GM12878 (cell line): ENCODE results near the gene REPIN1. TPM values are rescaled to one million over a fixed set of nuclear protein-coding genes. Genes with fewer than 3 reads are reported as not detected.

ENCODE experiments used
- CBFB ChIP-seq: IDR thresholded peaks from 2 replicates; pipeline ENCODE4 v1.6.1; 2016; ENCODE audit warnings: antibody characterized with exemption, low read depth
- CREM ChIP-seq: IDR thresholded peaks from 2 replicates; pipeline ENCODE4 v1.6.1; 2014; ENCODE audit warnings: antibody characterized with exemption, low read depth
- EGR1 ChIP-seq, 2 experiments: IDR thresholded peaks; 1 replicate in 1 of 2; 2 replicates in 1 of 2; pipeline ENCODE4 v1.6.1; 2011 to 2012; ENCODE audit warnings: low read depth in 2 of 2, low read length in 2 of 2, borderline replicate concordance in 1 of 2, mild to moderate bottlenecking in 1 of 2, moderate library complexity in 1 of 2
- EP300 ChIP-seq, 2 experiments: fragments of 150-350 bp in 1 of 2; IDR thresholded peaks; 2 replicates each; pipeline ENCODE4 v1.6.1; 2011 to 2012; ENCODE audit warnings: low read depth in 2 of 2, low read length in 2 of 2, borderline replicate concordance in 1 of 2, improper control_type of control experiment in 1 of 2, inconsistent platforms in 1 of 2; ENCODE audit not compliant: control insufficient read depth in 1 of 2
- IKZF2 ChIP-seq, 2 experiments: fragments of 450-650 bp; IDR thresholded peaks; 2 replicates each; pipeline ENCODE4 v1.6.1; 2017; ENCODE audit warnings: mild to moderate bottlenecking in 2 of 2, moderate library complexity in 2 of 2
- PAX8 ChIP-seq: fragments of 450-650 bp; IDR thresholded peaks from 2 replicates; pipeline ENCODE4 v1.6.1; 2017; ENCODE audit warnings: mild to moderate bottlenecking, moderate library complexity
- POLR2A ChIP-seq: IDR thresholded peaks from 2 replicates; pipeline ENCODE4 v1.6.1; 2011; ENCODE audit warnings: low read depth, mild to moderate bottlenecking, low read length
- POLR2AphosphoS2 ChIP-seq: IDR thresholded peaks from 2 replicates; pipeline ENCODE4 v1.6.1; 2011; ENCODE audit warnings: low read depth, mild to moderate bottlenecking, low read length, improper control_type of control experiment, moderate library complexity
- SIN3A ChIP-seq: IDR thresholded peaks from 2 replicates; pipeline ENCODE4 v1.6.1; 2012; ENCODE audit warnings: low read depth, low read length, improper control_type of control experiment
- SMARCA5 ChIP-seq: fragments of 450-650 bp; IDR thresholded peaks from 2 replicates; pipeline ENCODE4 v1.6.1; 2017; ENCODE audit warnings: mild to moderate bottlenecking
- TBL1XR1 ChIP-seq: IDR thresholded peaks from 2 replicates; pipeline ENCODE4 v1.6.1; 2012; ENCODE audit warnings: low read depth, low read length, improper control_type of control experiment
- ZNF207 ChIP-seq: fragments of 450-650 bp; IDR thresholded peaks from 2 replicates; pipeline ENCODE4 v1.6.1; 2014; ENCODE audit warnings: antibody characterized with exemption, mild to moderate bottlenecking, borderline replicate concordance
- polyA plus RNA-seq, 11 experiments: library from polyadenylated mRNA; depleted of rRNA in 4 of 11; unstranded in 6 of 11; stranded (reverse) in 5 of 11; fragments of >200 nt; fragmentation: Nextera tagmentation in 4 of 11; fragmentation: Illumina TruSeq in 1 of 11; extraction: Ambion mirVana in 4 of 11; extraction: Trizol in 1 of 11; gene quantifications; 1 replicate in 1 of 11; 2 replicates in 10 of 11; pipeline versions ENCODE4 v1.2.1 to v1.2.3, GENCODE V29; 2011 to 2016; ENCODE audit warnings: inconsistent platforms in 2 of 11, missing spikeins in 2 of 11, low read depth in 1 of 11
- total RNA-seq, 4 experiments: library from RNA; depleted of rRNA in 3 of 4; stranded (reverse); fragments of >200 nt in 3 of 4; fragmentation: Illumina TruSeq in 1 of 4; extraction: Trizol in 1 of 4; gene quantifications; 2 replicates each; pipeline versions ENCODE4 v1.2.1 to v1.2.3, GENCODE V29; 2013 to 2021
- TF ChIP-seq, protein P1 (sequence below): IDR thresholded peaks from 2 replicates; pipeline ENCODE4 v1.6.1; 2012; ENCODE audit warnings: improper control_type of control experiment, low read depth, low read length; ENCODE audit not compliant: insufficient replicate concordance
- TF ChIP-seq, protein P2 (sequence below): fragments of 450-650 bp; formaldehyde crosslinking; IDR thresholded peaks from 2 replicates; pipeline ENCODE4 v1.4.0; 2022; ENCODE audit warnings: mild to moderate bottlenecking, moderate library complexity
- TF ChIP-seq, protein P3 (sequence below): fragments of 450-650 bp; IDR thresholded peaks from 2 replicates; pipeline ENCODE4 v1.6.1; 2016; ENCODE audit warnings: mild to moderate bottlenecking
- TF ChIP-seq, protein P4 (sequence below): fragments of 450-650 bp; IDR thresholded peaks from 2 replicates; pipeline ENCODE4 v1.6.1; 2014; ENCODE audit warnings: mild to moderate bottlenecking

The REPIN1 gene
- total and polyA plus RNA-seq, 10 of the 15 experiments (the other 5 are each of a cell fraction or from before 2014, with no cell fraction given), result 5.1 to 172 (median 76.9) TPM

DNA sequence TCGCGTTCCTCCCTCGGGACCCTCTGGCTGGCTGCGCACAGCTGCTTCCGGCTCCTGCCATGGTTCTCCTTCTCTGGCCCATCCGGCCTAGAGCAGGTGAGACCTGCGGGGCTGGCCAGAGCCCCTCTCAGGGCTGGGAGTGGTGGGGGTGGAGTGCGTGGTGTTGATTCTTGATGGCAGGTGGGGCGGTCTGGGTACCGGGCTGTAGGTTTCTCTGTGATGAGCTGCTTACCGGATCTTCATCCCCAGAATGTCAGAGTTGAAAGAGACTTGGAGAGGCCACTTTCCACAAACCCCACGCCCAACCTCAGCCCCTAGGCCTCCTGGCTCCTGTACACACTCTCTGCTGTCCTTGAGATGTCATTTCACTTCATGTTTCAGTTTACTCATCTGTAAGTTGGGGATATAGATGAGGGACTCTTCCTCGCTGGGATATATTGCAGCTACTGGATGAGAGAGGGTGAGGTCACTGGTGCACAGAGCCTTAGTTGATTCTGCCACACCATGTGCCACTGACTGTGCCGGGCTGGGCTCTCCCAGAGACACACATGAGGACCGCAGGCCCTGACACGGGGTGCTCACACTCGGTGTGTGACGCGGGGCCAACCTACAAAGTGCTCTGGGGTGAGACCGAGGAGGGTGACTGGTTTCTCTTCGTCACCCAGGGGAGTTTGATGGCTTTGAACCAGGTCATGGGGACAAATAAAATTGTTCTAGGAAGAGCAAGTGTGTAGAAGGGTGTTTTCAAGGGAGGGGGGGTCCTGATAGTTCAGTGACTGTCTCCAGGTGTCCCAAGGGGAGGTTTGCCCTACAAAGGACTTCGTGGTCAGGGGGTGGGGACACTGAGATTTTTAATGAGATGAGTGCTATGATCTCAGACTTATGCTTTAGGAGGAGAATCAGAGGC, 40.0 kb downstream of the REPIN1 start (continued):
- TF ChIP-seq, protein P1, sequence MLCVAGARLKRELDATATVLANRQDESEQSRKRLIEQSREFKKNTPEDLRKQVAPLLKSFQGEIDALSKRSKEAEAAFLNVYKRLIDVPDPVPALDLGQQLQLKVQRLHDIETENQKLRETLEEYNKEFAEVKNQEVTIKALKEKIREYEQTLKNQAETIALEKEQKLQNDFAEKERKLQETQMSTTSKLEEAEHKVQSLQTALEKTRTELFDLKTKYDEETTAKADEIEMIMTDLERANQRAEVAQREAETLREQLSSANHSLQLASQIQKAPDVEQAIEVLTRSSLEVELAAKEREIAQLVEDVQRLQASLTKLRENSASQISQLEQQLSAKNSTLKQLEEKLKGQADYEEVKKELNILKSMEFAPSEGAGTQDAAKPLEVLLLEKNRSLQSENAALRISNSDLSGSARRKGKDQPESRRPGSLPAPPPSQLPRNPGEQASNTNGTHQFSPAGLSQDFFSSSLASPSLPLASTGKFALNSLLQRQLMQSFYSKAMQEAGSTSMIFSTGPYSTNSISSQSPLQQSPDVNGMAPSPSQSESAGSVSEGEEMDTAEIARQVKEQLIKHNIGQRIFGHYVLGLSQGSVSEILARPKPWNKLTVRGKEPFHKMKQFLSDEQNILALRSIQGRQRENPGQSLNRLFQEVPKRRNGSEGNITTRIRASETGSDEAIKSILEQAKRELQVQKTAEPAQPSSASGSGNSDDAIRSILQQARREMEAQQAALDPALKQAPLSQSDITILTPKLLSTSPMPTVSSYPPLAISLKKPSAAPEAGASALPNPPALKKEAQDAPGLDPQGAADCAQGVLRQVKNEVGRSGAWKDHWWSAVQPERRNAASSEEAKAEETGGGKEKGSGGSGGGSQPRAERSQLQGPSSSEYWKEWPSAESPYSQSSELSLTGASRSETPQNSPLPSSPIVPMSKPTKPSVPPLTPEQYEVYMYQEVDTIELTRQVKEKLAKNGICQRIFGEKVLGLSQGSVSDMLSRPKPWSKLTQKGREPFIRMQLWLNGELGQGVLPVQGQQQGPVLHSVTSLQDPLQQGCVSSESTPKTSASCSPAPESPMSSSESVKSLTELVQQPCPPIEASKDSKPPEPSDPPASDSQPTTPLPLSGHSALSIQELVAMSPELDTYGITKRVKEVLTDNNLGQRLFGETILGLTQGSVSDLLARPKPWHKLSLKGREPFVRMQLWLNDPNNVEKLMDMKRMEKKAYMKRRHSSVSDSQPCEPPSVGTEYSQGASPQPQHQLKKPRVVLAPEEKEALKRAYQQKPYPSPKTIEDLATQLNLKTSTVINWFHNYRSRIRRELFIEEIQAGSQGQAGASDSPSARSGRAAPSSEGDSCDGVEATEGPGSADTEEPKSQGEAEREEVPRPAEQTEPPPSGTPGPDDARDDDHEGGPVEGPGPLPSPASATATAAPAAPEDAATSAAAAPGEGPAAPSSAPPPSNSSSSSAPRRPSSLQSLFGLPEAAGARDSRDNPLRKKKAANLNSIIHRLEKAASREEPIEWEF, result no peak
- TF ChIP-seq EP300 (IDR thresholded peaks at IDR 0.05; ENCODE audit: borderline replicate concordance in 1 of 2, control insufficient read depth in 1 of 2, low read depth in 2 of 2, low read length in 2 of 2) (peak; percentile 54 to 57; a peak in 2 of 4 replicates), CREM (peak; percentile 54; the same call in 1 of the 2 replicates), POLR2A (no peak), PAX8 (no peak), IKZF2 (IDR thresholded peaks at IDR 0.05) (peak; percentile 24 to 29; a peak in 1 of 4 replicates), SMARCA5 (peak; percentile 68), EGR1 (IDR thresholded peaks at IDR 0.05; ENCODE audit: borderline replicate concordance in 1 of 2, low read depth in 2 of 2, low read length in 2 of 2) (no peak), POLR2AphosphoS2 (no peak; the same call in 1 of the 2 replicates), ZNF207 (no peak), TBL1XR1 (no peak), CBFB (no peak), SIN3A (no peak)
- TF ChIP-seq, protein P2, sequence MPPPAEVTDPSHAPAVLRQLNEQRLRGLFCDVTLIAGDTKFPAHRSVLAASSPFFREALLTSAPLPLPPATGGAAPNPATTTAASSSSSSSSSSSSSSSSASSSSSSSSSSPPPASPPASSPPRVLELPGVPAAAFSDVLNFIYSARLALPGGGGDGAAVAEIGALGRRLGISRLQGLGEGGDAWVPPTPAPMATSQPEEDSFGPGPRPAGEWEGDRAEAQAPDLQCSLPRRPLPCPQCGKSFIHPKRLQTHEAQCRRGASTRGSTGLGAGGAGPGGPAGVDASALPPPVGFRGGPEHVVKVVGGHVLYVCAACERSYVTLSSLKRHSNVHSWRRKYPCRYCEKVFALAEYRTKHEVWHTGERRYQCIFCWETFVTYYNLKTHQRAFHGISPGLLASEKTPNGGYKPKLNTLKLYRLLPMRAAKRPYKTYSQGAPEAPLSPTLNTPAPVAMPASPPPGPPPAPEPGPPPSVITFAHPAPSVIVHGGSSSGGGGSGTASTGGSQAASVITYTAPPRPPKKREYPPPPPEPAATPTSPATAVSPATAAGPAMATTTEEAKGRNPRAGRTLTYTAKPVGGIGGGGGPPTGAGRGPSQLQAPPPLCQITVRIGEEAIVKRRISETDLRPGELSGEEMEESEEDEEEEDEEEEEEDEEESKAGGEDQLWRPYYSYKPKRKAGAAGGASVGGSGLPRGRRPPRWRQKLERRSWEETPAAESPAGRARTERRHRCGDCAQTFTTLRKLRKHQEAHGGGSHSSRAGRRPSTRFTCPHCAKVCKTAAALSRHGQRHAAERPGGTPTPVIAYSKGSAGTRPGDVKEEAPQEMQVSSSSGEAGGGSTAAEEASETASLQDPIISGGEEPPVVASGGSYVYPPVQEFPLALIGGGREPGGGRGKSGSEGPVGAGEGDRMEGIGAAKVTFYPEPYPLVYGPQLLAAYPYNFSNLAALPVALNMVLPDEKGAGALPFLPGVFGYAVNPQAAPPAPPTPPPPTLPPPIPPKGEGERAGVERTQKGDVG (CRISPR knock-in tag), result no peak
- TF ChIP-seq, protein P3, sequence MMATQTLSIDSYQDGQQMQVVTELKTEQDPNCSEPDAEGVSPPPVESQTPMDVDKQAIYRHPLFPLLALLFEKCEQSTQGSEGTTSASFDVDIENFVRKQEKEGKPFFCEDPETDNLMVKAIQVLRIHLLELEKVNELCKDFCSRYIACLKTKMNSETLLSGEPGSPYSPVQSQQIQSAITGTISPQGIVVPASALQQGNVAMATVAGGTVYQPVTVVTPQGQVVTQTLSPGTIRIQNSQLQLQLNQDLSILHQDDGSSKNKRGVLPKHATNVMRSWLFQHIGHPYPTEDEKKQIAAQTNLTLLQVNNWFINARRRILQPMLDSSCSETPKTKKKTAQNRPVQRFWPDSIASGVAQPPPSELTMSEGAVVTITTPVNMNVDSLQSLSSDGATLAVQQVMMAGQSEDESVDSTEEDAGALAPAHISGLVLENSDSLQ, result no peak
- TF ChIP-seq, protein P4, sequence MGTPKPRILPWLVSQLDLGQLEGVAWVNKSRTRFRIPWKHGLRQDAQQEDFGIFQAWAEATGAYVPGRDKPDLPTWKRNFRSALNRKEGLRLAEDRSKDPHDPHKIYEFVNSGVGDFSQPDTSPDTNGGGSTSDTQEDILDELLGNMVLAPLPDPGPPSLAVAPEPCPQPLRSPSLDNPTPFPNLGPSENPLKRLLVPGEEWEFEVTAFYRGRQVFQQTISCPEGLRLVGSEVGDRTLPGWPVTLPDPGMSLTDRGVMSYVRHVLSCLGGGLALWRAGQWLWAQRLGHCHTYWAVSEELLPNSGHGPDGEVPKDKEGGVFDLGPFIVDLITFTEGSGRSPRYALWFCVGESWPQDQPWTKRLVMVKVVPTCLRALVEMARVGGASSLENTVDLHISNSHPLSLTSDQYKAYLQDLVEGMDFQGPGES, result no peak
